ENCODE results near the gene HP. TPM values are rescaled to one million over a fixed set of nuclear protein-coding genes. Genes with fewer than 3 reads are reported as not detected.

The HP gene
- total RNA-seq, 2 experiments from 2014 or later: not detected

DNA sequence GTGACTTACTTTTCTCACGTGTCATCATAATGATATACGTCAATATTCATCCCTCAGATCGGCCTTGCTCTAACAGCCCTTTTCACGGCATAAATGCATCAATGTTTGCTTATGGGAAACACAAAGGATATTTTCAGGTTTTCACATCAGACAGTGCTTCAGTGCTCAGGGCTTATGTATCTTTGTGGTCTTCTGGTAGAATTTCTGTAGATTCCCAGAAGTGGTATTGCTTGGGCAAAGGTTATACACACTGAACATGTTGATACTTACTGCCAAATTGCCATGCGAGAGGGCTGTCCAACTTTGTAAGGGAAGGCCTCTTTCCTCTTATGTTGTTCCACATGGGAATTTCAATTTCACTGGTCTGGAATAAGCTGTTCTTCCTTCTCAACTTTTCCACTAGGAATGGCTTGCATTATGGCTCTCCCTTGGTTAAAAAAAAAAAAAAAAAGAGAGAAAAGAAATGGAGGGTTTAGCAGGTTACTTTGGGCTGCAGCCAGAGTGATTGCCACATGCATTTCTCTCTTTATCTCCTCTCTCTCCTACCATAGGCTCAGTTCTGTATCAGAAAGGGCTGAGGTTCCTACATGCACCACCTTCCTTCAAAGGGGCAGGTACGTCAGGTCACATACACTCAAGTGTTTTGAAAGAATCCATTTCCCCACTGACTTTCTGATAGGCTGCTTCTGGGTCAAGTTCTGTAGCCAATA, 26.5 kb upstream of the HP start:
- ATAC-seq (no peak), DNase-seq (no peak)
- intact Hi-C loops (cut with micrococcal nuclease): no loop called here
- TF ChIP-seq, protein P1, sequence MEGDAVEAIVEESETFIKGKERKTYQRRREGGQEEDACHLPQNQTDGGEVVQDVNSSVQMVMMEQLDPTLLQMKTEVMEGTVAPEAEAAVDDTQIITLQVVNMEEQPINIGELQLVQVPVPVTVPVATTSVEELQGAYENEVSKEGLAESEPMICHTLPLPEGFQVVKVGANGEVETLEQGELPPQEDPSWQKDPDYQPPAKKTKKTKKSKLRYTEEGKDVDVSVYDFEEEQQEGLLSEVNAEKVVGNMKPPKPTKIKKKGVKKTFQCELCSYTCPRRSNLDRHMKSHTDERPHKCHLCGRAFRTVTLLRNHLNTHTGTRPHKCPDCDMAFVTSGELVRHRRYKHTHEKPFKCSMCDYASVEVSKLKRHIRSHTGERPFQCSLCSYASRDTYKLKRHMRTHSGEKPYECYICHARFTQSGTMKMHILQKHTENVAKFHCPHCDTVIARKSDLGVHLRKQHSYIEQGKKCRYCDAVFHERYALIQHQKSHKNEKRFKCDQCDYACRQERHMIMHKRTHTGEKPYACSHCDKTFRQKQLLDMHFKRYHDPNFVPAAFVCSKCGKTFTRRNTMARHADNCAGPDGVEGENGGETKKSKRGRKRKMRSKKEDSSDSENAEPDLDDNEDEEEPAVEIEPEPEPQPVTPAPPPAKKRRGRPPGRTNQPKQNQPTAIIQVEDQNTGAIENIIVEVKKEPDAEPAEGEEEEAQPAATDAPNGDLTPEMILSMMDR (IDR thresholded peaks at IDR 0.05): no peak
- Mint-ChIP-seq H3K4me3 (no peak overlapping the region), H3K9me3 (no peaks in the 10 kb centered on the region), H3K36me3 (ENCODE audit: low read depth) (peaks cover 10% of the 10 kb centered on the region), H3K27me3 (no peaks in the 10 kb centered on the region), H3K4me1 (ENCODE audit: low read depth) (no peaks in the 10 kb centered on the region), H3K27ac (no peak overlapping the region)
- POLR2A ChIA-PET: interaction anchor here (0.6 kb wide), 1 partner anchor 1404 kb away, joined by 3 read pairs; no protein-coding TSS in a partner anchor
- CTCF ChIA-PET: no interaction called here

DNA sequence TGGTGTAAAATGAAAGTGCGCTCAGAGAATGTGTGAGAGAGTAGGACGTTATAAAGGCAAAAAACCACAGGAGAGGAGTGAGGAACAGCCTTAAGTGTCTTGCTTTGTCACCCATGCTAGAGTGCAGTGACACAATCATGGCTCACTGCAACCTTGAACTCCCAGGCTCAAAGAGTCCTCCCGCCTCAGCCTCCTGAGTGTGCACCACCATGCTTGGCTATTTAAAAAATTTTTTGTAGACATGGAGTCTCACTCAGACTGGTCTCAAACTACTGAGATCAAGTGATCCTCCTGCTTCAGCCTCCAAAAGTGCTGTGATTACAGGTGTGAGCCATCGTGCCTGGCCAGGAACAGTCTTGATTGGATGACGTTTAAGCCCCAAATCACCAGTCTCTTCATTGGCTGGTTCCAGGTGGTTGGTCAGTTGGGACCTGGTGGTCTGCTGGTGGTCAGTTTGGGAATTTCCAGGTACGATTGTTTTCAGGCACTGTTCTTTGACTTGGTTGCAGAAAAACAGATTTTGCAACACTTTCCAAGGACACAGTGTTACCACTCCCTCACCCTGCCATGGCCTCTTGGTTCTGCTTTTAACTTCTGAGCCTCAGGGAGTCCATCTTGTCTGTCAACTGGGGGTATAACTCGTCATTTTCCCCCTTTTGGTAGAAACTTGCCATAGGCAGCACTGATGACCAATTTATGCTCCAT, 24.6 kb upstream of the HP start:
- no peak for DNase-seq
- H3K27me3 Mint-ChIP-seq: no peaks in the 10 kb centered on the region
- H3K4me3 Mint-ChIP-seq: no peak overlapping the region
- TF ChIP-seq, protein P1 (IDR thresholded peaks at IDR 0.05): no peak
- POLR2A ChIA-PET: no interaction called here
- CTCF ChIA-PET: no interaction called here
- ATAC-seq: no peak
- no peak overlapping the region for H3K27ac Mint-ChIP-seq
- intact Hi-C loops (cut with micrococcal nuclease): no loop called here
- H3K36me3 Mint-ChIP-seq (ENCODE audit: low read depth): peaks cover 8% of the 10 kb centered on the region
- H3K4me1 Mint-ChIP-seq (ENCODE audit: low read depth): no peaks in the 10 kb centered on the region
- H3K9me3 Mint-ChIP-seq: no peaks in the 10 kb centered on the region

GRCh38 chr16:72033437-72033836, 20.9 kb upstream of the HP start:
- no peak for ATAC-seq
- POLR2A ChIA-PET: no interaction called here
- H3K4me1 Mint-ChIP-seq (ENCODE audit: low read depth): no peaks in the 10 kb centered on the region

GRCh38 chr16:72036098-72036497, 18.2 kb upstream of the HP start:
- peaks cover 2% of the 10 kb centered on the region for H3K36me3 Mint-ChIP-seq (ENCODE audit: low read depth)
- CTCF ChIA-PET: interaction anchor here (1.3 kb wide), 1 partner anchor 36 kb away, joined by 3 read pairs; the partner anchor contains the start of gene PKD1L3
- no peak for ATAC-seq
- no peak for DNase-seq
- no peaks in the 10 kb centered on the region for H3K27me3 Mint-ChIP-seq
- no peak overlapping the region for H3K27ac Mint-ChIP-seq
- intact Hi-C loops (cut with micrococcal nuclease): no loop called here
- no peak overlapping the region for H3K4me3 Mint-ChIP-seq
- POLR2A ChIA-PET: no interaction called here
- peaks cover 1% of the 10 kb centered on the region for H3K9me3 Mint-ChIP-seq
- H3K4me1 Mint-ChIP-seq (ENCODE audit: low read depth): no peaks in the 10 kb centered on the region
- TF ChIP-seq, protein P1 (IDR thresholded peaks at IDR 0.05): no peak

More at GRCh38 chr16:72033437-72033836, 20.9 kb upstream of the HP start:
- Mint-ChIP-seq H3K36me3 (ENCODE audit: low read depth) (peaks cover 2% of the 10 kb centered on the region), H3K9me3 (no peaks in the 10 kb centered on the region), H3K27ac (no peak overlapping the region), H3K27me3 (no peaks in the 10 kb centered on the region), H3K4me3 (no peak overlapping the region)
- DNase-seq: no peak
- TF ChIP-seq, protein P1 (IDR thresholded peaks at IDR 0.05): no peak
- intact Hi-C loops (cut with micrococcal nuclease): no loop called here
- CTCF ChIA-PET: no interaction called here

- ATAC-seq: no peak
- POLR2A ChIA-PET: no interaction called here
- intact Hi-C loops (cut with micrococcal nuclease): no loop called here
These were observed 12.1 kb upstream of the HP start for GRCh38 chr16:72042157-72042660.

More at GRCh38 chr16:72042157-72042660, 12.1 kb upstream of the HP start:
- H3K36me3 Mint-ChIP-seq (ENCODE audit: low read depth): peaks cover 8% of the 10 kb centered on the region
- no peaks in the 10 kb centered on the region for H3K4me1 Mint-ChIP-seq (ENCODE audit: low read depth)
- H3K27ac Mint-ChIP-seq: no peak overlapping the region
- CTCF ChIA-PET: no interaction called here
- TF ChIP-seq, protein P1 (IDR thresholded peaks at IDR 0.05): no peak
- H3K27me3 Mint-ChIP-seq: no peaks in the 10 kb centered on the region
- H3K4me3 Mint-ChIP-seq: no peak overlapping the region
- H3K9me3 Mint-ChIP-seq: peaks cover 3% of the 10 kb centered on the region
- DNase-seq: no peak
